SU-DHL-6 (cell line): Measurements from ENCODE around the gene PPP2R2B.

Experiments
- EZH2phosphoT487 ChIP-seq: fragments of 200-600 bp; sonication (generic), shearing (Covaris generic); conservative IDR thresholded peaks from 2 replicates; pipeline ENCODE4 v1.6.1; 2018; ENCODE audit warnings: mild to moderate bottlenecking, antibody characterized with exemption, low read length, moderate library complexity, mixed read lengths
- TF ChIP-seq, protein P1 (sequence below): fragments of 200-600 bp; sonication (generic); IDR thresholded peaks from one replicate; pipeline ENCODE4 v1.5.1; 2017; ENCODE audit warnings: antibody characterized with exemption, mild to moderate bottlenecking, low read length, moderate library complexity; ENCODE audit not compliant: insufficient read depth, poor library complexity, severe bottlenecking

DNA sequence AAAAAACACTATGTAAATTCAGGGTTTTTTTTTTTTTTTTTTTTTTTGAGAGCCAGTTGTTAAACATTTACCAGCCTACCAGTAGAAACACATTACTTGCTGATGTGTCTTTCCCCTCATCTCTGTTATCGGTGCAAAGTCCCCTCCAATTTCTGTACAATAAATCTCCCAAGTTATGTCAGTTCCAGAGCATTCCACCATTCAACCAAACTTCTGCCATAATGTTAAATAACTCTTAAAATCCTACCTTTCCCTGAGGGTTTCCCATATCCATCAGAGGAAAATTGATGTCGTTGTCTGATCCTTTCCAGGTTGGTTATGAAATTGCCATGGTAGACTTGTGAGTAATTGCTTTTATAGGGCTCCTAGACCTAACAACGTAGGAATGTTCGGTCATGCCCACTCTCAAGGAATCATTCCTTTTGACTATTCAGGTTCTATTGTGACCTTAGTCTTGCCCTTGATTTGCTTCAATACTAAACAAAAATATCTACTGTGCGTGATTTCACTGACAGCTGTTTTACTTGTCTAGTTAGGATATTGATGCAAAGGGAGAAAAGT lies 5.6 kb upstream of the PPP2R2B start:
- TF ChIP-seq, protein P1, sequence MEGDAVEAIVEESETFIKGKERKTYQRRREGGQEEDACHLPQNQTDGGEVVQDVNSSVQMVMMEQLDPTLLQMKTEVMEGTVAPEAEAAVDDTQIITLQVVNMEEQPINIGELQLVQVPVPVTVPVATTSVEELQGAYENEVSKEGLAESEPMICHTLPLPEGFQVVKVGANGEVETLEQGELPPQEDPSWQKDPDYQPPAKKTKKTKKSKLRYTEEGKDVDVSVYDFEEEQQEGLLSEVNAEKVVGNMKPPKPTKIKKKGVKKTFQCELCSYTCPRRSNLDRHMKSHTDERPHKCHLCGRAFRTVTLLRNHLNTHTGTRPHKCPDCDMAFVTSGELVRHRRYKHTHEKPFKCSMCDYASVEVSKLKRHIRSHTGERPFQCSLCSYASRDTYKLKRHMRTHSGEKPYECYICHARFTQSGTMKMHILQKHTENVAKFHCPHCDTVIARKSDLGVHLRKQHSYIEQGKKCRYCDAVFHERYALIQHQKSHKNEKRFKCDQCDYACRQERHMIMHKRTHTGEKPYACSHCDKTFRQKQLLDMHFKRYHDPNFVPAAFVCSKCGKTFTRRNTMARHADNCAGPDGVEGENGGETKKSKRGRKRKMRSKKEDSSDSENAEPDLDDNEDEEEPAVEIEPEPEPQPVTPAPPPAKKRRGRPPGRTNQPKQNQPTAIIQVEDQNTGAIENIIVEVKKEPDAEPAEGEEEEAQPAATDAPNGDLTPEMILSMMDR, result no peak
- TF ChIP-seq EZH2phosphoT487, result no peak
